Dendritic cell treated with granulocyte-macrophage colony-stimulating factor and Interleukin-4, amounts not matched to agents 40 ng/mL and 50 ng/mL, for 4 days (primary cell): Measurements from ENCODE around the gene AGPAT3.

ENCODE experiments used
- H3K27ac Mint-ChIP-seq: one replicate; pipeline ENCODE4 v1.8.0; 2022; ENCODE audit warnings: mild to moderate bottlenecking, mixed read lengths
- H3K27me3 Mint-ChIP-seq: one replicate; pipeline ENCODE4 v1.8.0; 2022; ENCODE audit warnings: mild to moderate bottlenecking, mixed read lengths
- H3K36me3 Mint-ChIP-seq: one replicate; pipeline ENCODE4 v1.8.0; 2022; ENCODE audit warnings: low read depth, mixed read lengths
- H3K4me1 Mint-ChIP-seq: one replicate; pipeline ENCODE4 v1.8.0; 2022; ENCODE audit warnings: low read depth, mixed read lengths
- H3K4me3 Mint-ChIP-seq: one replicate; pipeline ENCODE4 v1.8.0; 2022; ENCODE audit warnings: mild to moderate bottlenecking, moderate library complexity, mixed read lengths
- H3K9me3 Mint-ChIP-seq: one replicate; pipeline ENCODE4 v1.8.0; 2022; ENCODE audit warnings: mixed read lengths
- intact Hi-C: fragments of 100-400 bp; cut with micrococcal nuclease; formaldehyde crosslinking; loops from one replicate; pipeline ENCODE4 v1.15.0; 2022

Gene AGPAT3

DNA sequence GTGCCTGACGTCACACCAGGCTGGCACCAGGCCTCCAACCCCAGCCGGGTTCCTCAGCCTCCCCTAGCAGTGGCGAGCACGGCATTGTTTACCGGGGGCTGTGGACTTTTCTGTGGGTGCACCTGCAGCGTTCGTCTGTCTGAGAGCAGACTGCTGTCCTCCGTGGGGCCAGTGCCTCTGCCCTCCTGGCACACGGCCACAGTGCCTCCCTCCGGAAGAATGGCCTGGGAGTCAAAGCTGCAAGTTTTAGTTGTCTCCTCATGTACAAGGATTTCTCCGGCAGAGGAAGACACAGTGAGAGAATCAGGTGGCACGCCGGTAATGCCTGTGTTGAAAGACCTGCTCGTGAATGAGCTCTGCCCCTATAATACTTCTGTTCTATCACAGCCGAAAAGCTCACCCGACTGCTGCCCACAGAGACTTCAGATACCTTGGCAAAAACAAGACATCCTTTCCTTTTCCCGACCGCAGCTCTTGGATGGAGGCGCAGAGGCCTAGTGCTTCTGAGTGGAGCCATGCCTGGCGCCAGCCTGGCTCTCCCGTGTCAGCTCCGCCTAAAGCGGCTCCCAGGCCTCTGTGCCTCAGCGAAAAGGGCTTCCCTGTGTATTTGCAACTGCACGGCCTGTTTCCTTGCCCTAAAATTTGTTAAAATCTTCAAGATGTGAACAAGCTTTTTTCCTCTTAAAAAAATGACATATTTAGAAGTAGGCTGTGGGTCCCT is 71.4 kb downstream of the AGPAT3 start:
- intact Hi-C loops: loop anchor here (10.0 kb wide), 1 partner anchor 62 kb away; no protein-coding TSS in a partner anchor
- no peak overlapping the region for H3K4me3 Mint-ChIP-seq
- H3K27me3 Mint-ChIP-seq: no peaks in the 10 kb centered on the region
- peaks cover 42% of the 10 kb centered on the region for H3K4me1 Mint-ChIP-seq
- H3K27ac Mint-ChIP-seq: no peak overlapping the region
- no peaks in the 10 kb centered on the region for H3K9me3 Mint-ChIP-seq
- H3K36me3 Mint-ChIP-seq: peaks cover 79% of the 10 kb centered on the region

- Mint-ChIP-seq H3K4me1 (peaks cover 38% of the 10 kb centered on the region), H3K9me3 (no peaks in the 10 kb centered on the region), H3K27me3 (no peaks in the 10 kb centered on the region), H3K36me3 (peaks cover 79% of the 10 kb centered on the region), H3K4me3 (no peak overlapping the region), H3K27ac (no peak overlapping the region)
- intact Hi-C loops: loop anchor here (10.0 kb wide), 1 partner anchor 62 kb away; no protein-coding TSS in a partner anchor
Observed at GRCh38 chr21:43937051-43937832, 72.2 kb downstream of the AGPAT3 start.

GRCh38 chr21:43937891-43938309 is 72.9 kb downstream of the AGPAT3 start:
- Mint-ChIP-seq H3K27ac (no peak overlapping the region), H3K4me1 (peaks cover 33% of the 10 kb centered on the region), H3K27me3 (no peaks in the 10 kb centered on the region), H3K4me3 (no peak overlapping the region), H3K9me3 (no peaks in the 10 kb centered on the region), H3K36me3 (peaks cover 79% of the 10 kb centered on the region)
- intact Hi-C loops: loop anchor here (10.0 kb wide), 1 partner anchor 63 kb away; no protein-coding TSS in a partner anchor

- Mint-ChIP-seq H3K27me3 (no peaks in the 10 kb centered on the region), H3K4me3 (peak overlapping the region; percentile 75), H3K27ac (peak overlapping the region; percentile 60), H3K4me1 (peaks cover 29% of the 10 kb centered on the region), H3K9me3 (no peaks in the 10 kb centered on the region), H3K36me3 (peaks cover 77% of the 10 kb centered on the region)
- intact Hi-C loops: loop anchor here (1.0 to 10.0 kb wide), 2 partner anchors 64 to 129 kb away; no protein-coding TSS in a partner anchor
Observed at GRCh38 chr21:43938751-43939442, 73.9 kb downstream of the AGPAT3 start.

- Mint-ChIP-seq H3K4me1 (peaks cover 29% of the 10 kb centered on the region), H3K27ac (peak overlapping the region; percentile 60), H3K9me3 (no peaks in the 10 kb centered on the region), H3K27me3 (no peaks in the 10 kb centered on the region), H3K4me3 (no peak overlapping the region), H3K36me3 (peaks cover 76% of the 10 kb centered on the region)
- intact Hi-C loops: loop anchor here (1.0 to 10.0 kb wide), 2 partner anchors 65 to 129 kb away; no protein-coding TSS in a partner anchor
Observed at GRCh38 chr21:43939443-43940328, 74.7 kb downstream of the AGPAT3 start.

DNA sequence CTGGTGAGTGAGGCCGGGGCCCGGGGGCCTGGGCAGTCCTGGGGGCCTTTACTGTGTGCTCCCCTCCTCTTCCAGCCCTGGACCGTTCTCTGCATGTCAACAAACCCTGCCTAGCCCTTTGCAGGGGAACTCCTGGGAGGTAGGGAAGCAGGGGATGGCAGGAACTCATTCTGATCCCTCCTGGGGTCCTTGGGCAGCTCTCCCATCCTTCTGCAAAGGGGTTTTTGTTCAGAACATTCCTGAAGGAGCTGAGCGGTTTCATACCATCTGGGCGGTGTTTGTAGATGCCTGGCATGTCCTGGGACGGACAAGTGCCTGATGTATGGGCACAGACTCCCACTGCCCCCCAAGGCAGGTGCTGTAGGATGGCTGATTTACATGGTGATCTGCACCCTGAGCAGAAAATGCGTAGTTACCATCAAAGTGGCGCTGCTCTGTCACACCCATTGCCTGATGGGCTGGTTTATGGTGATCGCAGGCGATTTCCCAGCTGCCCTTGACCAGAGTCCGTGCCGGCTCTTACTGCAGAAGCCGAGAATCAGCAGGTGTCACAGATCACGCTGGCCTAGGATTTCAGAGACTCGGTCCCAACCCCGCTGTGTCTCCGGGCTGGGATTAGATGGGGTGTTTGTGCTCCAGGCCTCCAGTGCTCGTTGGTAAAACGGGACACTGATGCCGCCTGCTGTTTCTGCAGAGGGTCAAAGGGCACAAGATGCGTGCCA is 75.5 kb downstream of the AGPAT3 start:
- intact Hi-C loops: no loop called here
- Mint-ChIP-seq H3K27ac (no peak overlapping the region), H3K4me1 (peaks cover 29% of the 10 kb centered on the region), H3K4me3 (no peak overlapping the region), H3K27me3 (no peaks in the 10 kb centered on the region), H3K36me3 (peaks cover 76% of the 10 kb centered on the region), H3K9me3 (no peaks in the 10 kb centered on the region)

GRCh38 chr21:43942201-43942600 is 77.2 kb downstream of the AGPAT3 start:
- Mint-ChIP-seq H3K4me1 (peaks cover 23% of the 10 kb centered on the region), H3K4me3 (no peak overlapping the region), H3K27me3 (no peaks in the 10 kb centered on the region), H3K9me3 (no peaks in the 10 kb centered on the region), H3K36me3 (peaks cover 80% of the 10 kb centered on the region), H3K27ac (no peak overlapping the region)
- intact Hi-C loops: no loop called here

- Mint-ChIP-seq H3K27me3 (no peaks in the 10 kb centered on the region), H3K36me3 (peaks cover 84% of the 10 kb centered on the region), H3K27ac (no peak overlapping the region), H3K4me1 (peaks cover 19% of the 10 kb centered on the region), H3K9me3 (no peaks in the 10 kb centered on the region), H3K4me3 (no peak overlapping the region)
- intact Hi-C loops: no loop called here
Observed at GRCh38 chr21:43942621-43943020, 77.6 kb downstream of the AGPAT3 start.

- intact Hi-C loops: no loop called here
Observed at GRCh38 chr21:43943512-43944077, 78.6 kb downstream of the AGPAT3 start.

GRCh38 chr21:43944078-43944633 is 79.1 kb downstream of the AGPAT3 start:
- H3K27me3 Mint-ChIP-seq: no peaks in the 10 kb centered on the region
- peaks cover 98% of the 10 kb centered on the region for H3K36me3 Mint-ChIP-seq
- intact Hi-C loops: no loop called here
- H3K27ac Mint-ChIP-seq: no peak overlapping the region
- peaks cover 11% of the 10 kb centered on the region for H3K9me3 Mint-ChIP-seq
- peaks cover 4% of the 10 kb centered on the region for H3K4me1 Mint-ChIP-seq
- no peak overlapping the region for H3K4me3 Mint-ChIP-seq

More at GRCh38 chr21:43943512-43944077, 78.6 kb downstream of the AGPAT3 start:
- Mint-ChIP-seq H3K4me3 (no peak overlapping the region), H3K36me3 (peaks cover 94% of the 10 kb centered on the region), H3K9me3 (peaks cover 10% of the 10 kb centered on the region), H3K4me1 (peaks cover 9% of the 10 kb centered on the region), H3K27ac (no peak overlapping the region), H3K27me3 (no peaks in the 10 kb centered on the region)

- Mint-ChIP-seq H3K4me1 (peaks cover 3% of the 10 kb centered on the region), H3K36me3 (peaks cover 98% of the 10 kb centered on the region), H3K4me3 (no peak overlapping the region), H3K27me3 (no peaks in the 10 kb centered on the region), H3K27ac (no peak overlapping the region), H3K9me3 (peaks cover 11% of the 10 kb centered on the region)
- intact Hi-C loops: no loop called here
Observed at GRCh38 chr21:43944757-43945156, 79.7 kb downstream of the AGPAT3 start.
